ELR (cell line): ENCODE data around the gene RAPGEF6.
"Not testable (repeated sequence)": the region's sequence is repeated elsewhere in the genome, so short reads cannot be mapped to it uniquely, and the experiment has no call there.

ENCODE experiments used
- DNase-seq: peaks from one replicate; pipeline ENCODE4 v3.0.0-alpha.2; 2015; ENCODE audit warnings: low read depth

Gene RAPGEF6

GRCh38 chr5:131640043-131640856 lies 5.2 kb upstream of the RAPGEF6 start:
- DNase-seq: peak; percentile 75

- DNase-seq: no peak
Measured at GRCh38 chr5:131639148-131639547, 4.1 kb upstream of the RAPGEF6 start.

GRCh38 chr5:131637694-131638093 lies 2.7 kb upstream of the RAPGEF6 start:
- DNase-seq: no peak

- DNase-seq: peak; percentile 24
Measured at GRCh38 chr5:131635684-131636572, 899 bp upstream of the RAPGEF6 start.

- peak; percentile 78 for DNase-seq
Measured at GRCh38 chr5:131634666-131634995, 398 bp downstream of the RAPGEF6 start.

- DNase-seq: no peak
Measured at GRCh38 chr5:131634238-131634637, 791 bp downstream of the RAPGEF6 start.

- no peak for DNase-seq
Measured at GRCh38 chr5:131633830-131634229, 1.2 kb downstream of the RAPGEF6 start.

GRCh38 chr5:131630963-131631350 lies 4.1 kb downstream of the RAPGEF6 start:
- peak; percentile 75 for DNase-seq

GRCh38 chr5:131630208-131630962 lies 4.6 kb downstream of the RAPGEF6 start:
- peak; percentile 57 for DNase-seq

GRCh38 chr5:131628990-131629389 lies 6.0 kb downstream of the RAPGEF6 start:
- peak; percentile 82 for DNase-seq

- DNase-seq: no peak
Measured at GRCh38 chr5:131627207-131627865, 7.7 kb downstream of the RAPGEF6 start.

- DNase-seq: peak; percentile 61
Measured at GRCh38 chr5:131622633-131623032, 12.4 kb downstream of the RAPGEF6 start.

GRCh38 chr5:131621164-131621563 lies 13.9 kb downstream of the RAPGEF6 start:
- not testable (repeated sequence) for DNase-seq

GRCh38 chr5:131619102-131619501 lies 15.9 kb downstream of the RAPGEF6 start:
- no peak for DNase-seq

GRCh38 chr5:131617140-131617822 lies 17.7 kb downstream of the RAPGEF6 start:
- no peak for DNase-seq

GRCh38 chr5:131615957-131616356 lies 19.1 kb downstream of the RAPGEF6 start:
- no peak for DNase-seq

- DNase-seq: no peak
Measured at GRCh38 chr5:131613423-131613822, 21.6 kb downstream of the RAPGEF6 start.

GRCh38 chr5:131611064-131611381 lies 24.0 kb downstream of the RAPGEF6 start:
- DNase-seq: no peak

- peak; percentile 94 for DNase-seq
Measured at GRCh38 chr5:131610198-131611063, 24.6 kb downstream of the RAPGEF6 start.

- DNase-seq: no peak
Measured at GRCh38 chr5:131609774-131610173, 25.3 kb downstream of the RAPGEF6 start.
